Measurements from ENCODE around the gene BTBD19.
A peak's percentile ranks its signal among the peaks of the same experiment; 100 is the strongest.

GRCh38 chr1:44799770-44800584, 8.3 kb upstream of the BTBD19 start, which contains the start of gene PLK3:
- peak; percentile 65 for TF ChIP-seq CTCF (IDR thresholded peaks at IDR 0.05; ENCODE audit: insufficient read depth, low read depth, low read length)
- TF ChIP-seq EZH2 (IDR thresholded peaks at IDR 0.05; ENCODE audit: insufficient read depth, low read length): no peak
